ENCODE data around the gene RHOBTB3.
"Not testable (repeated sequence)": the region's sequence is repeated elsewhere in the genome, so short reads cannot be mapped to it uniquely, and the experiment has no call there.

RHOBTB3 gene

GRCh38 chr5:95730730-95731570 lies at the start of gene RHOBTB3:
Gene RHOBTB3 (plus strand): TSS chr5:95731336. CDS start chr5:95731683, 347 bp downstream.
- peak; percentile 54 for DNase-seq

- no peak for DNase-seq
Observed at GRCh38 chr5:95682891-95683290, 48.2 kb upstream of the RHOBTB3 start, which contains the start of gene SPATA9. Gene SPATA9 (minus strand): TSS chr5:95682991. CDS start chr5:95682854, 137 bp downstream.

GRCh38 chr5:95684361-95684760 lies 46.8 kb upstream of the RHOBTB3 start:
- no peak for DNase-seq

- DNase-seq, result no peak
Observed at GRCh38 chr5:95686651-95687050, 44.5 kb upstream of the RHOBTB3 start.

DNA sequence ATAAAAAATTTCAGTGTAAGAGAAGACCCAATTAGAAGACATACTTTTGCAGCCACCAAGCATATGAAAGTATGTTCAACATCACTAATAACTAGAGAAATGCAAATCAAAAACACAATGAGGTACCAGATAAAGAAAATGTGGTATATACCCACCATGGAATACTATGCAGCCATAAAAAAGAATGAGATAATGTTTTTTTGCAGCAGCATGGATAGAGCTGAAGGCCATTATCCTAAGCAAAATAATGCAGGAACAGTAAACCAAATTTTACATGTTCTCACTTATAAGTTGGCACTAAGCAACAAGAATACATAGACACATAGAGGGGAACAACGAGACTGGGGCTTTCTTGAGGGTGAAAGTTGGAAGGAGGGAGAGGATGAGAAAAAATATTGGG lies 41.5 kb upstream of the RHOBTB3 start:
- DNase-seq, result no peak

- DNase-seq, result no peak
Observed at GRCh38 chr5:95690333-95690732, 40.8 kb upstream of the RHOBTB3 start.

- no peak for DNase-seq
Observed at GRCh38 chr5:95697781-95698681, 33.1 kb upstream of the RHOBTB3 start.

DNA sequence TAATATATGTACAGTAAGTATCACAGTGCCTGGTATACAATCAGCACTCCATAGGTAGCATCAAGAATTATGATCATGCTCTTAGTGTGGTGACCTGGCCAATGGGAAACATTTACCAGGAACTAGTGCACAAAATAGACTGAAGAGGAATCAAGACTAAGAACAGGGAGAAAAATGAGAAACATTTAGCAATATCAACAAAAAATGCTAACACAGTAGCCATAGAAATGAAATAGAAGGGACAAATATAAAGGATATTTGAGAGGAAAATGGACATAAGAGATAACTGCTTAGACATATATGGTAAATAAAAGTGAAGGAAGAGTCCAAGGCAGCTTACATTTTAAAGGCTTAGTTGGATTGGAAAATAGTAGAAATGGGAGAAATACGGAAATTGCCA lies 31.8 kb upstream of the RHOBTB3 start:
- no peak for DNase-seq

GRCh38 chr5:95701074-95701473 lies 30.1 kb upstream of the RHOBTB3 start:
- DNase-seq, result no peak

GRCh38 chr5:95704150-95704549 lies 27.0 kb upstream of the RHOBTB3 start:
- no peak for DNase-seq

- not testable (repeated sequence) for DNase-seq
Observed at GRCh38 chr5:95706196-95706595, 24.9 kb upstream of the RHOBTB3 start.

DNA sequence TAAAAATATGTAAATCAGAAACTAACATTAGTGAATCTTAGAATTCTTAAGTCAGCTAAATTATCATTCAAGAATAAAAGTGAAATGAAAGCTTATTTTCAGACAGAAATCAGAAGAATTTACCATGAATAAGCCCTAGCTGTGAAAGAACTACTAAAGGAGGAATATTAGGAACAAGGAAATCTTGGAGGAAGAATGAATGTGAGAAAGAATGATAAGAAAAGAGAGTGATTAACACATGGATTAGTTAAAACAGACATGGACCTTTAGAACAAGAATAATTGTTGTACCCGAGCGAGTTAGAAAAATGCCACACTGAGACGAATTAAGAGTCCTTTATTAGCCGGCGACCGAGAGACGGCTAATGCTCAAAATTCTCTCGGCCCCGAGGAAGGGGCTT lies 24.1 kb upstream of the RHOBTB3 start:
- no peak for DNase-seq

DNA sequence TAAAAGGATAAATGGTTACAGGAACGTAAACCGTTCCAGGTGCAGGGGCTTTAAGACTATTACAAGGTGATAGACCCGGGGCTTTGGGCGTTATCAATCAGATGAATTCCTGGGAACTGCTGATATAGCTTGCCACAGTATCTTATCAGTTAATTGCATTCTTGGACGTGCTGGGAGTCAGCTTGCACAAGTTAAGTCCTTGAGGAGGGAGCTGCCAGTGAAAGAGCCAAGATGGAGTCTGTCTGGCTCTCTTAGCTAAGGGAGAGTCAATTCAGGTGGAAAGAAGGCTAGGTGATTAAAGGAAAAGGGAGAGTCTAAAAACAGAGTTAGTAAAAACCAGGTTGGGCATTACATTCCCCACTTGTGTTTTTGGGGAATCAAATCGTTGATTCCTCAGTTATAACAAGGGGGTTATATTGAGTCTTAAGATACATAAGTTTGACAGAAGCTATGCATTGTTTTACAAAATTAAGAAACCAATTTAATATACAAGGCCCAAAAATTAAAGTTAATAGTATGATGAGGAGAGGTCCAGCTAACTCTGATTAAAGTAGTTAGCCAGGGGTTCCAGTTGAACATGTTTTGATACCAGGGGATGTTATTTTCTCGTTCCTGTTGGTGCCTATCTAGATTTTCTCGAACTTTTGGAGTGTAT lies 23.5 kb upstream of the RHOBTB3 start:
- DNase-seq, result not testable (repeated sequence)

- DNase-seq, result no peak
Observed at GRCh38 chr5:95708876-95709275, 22.3 kb upstream of the RHOBTB3 start.

GRCh38 chr5:95709967-95710650 lies 21.0 kb upstream of the RHOBTB3 start:
- DNase-seq, result no peak

- not testable (repeated sequence) for DNase-seq
Observed at GRCh38 chr5:95710651-95711500, 20.3 kb upstream of the RHOBTB3 start.

- no peak for DNase-seq
Observed at GRCh38 chr5:95711501-95712346, 19.4 kb upstream of the RHOBTB3 start.

DNA sequence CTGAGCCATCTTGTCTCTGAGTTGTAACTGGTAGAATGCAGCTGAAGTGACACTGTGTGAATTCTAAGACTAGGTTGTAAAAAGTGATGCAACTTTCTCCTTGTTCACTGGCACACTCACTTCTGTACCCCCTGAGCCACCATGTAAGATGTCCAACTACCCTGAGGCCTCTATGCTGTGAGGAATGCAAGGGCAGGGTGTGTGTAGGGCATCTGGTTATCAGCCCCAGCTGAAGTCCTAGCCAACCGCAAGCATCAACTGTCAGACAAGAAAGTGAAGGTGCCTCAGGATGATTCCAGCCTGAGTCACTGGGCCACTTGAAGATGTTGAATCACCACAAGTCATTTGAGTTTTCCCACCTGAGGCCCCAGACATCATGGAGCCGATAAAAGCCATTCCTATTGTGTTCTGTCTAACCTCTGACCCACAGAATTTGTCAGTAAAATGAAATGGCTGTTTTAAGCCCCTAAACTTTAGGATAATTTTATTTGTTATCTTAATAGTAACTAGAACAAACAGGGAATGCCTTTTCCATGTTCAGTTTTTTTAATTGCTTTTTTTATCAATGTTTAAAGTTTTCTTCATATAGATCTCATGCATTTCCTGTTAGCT lies 18.7 kb upstream of the RHOBTB3 start:
- peak; percentile 73 for DNase-seq

DNA sequence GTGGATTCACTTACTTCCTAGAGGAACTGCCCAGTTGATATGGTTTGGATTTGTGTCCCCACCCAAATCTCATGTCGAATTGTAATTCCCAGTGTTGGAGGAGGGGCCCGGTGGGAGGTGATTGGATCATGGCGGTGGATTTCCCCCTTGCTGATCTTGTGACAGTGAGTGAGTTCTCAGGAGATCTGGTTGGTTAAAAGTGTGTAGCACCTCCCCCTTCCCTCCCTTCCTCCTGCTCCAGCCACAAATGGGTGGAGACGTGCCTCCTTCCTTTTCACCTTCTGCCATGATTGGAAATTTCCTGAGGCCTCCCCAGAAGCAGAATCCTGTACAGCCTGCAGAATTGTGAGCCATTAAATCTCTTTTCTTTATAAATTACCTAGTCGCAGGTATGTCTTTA lies 17.9 kb upstream of the RHOBTB3 start:
- not testable (repeated sequence) for DNase-seq

Data from stimulated activated CD4-positive, alpha-beta T cell treated with anti-CD3 and anti-CD28 coated beads, Interleukin-15, amount 100 ng/mL, for 24 hours (primary cell).